CD4-positive, alpha-beta T cell treated with Interleukin-21 for 1 hour (primary cell): ENCODE data around the gene UBE2D1.
A peak's percentile ranks its signal among the peaks of the same experiment; 100 is the strongest.

Experiments
- DNase-seq: peaks from one replicate; pipeline ENCODE4 v3.0.0-alpha.2; 2020

UBE2D1 gene

DNA sequence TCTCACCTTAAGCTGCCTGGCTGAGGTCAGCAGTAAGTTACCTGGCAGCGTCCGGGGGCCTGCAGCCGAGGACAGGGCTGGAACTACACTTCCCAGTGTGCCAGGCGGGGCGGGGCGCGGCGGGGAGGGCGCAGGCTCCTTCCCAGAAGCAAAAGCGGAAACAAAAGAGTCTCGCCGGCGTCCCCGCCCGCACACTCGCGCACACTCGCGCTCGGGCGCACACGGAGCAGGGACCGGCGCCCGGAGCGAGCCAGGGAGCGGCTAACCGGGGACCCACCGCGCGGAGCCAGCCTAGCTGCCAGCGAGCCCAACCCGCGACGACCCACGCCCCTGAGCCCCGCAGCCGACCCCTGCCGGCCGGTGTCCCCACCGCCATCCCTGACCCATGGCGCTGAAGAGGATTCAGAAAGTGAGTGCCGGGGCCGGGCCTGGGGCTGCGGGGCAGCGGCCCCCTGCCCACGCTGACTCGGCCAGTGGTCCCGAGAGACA, at the start of gene UBE2D1:
TSS of gene UBE2D1 (plus strand) at position 190 of the 489 bp plus-strand sequence. CDS start at position 386, 196 bp downstream.
- peak; percentile 83 for DNase-seq

DNA sequence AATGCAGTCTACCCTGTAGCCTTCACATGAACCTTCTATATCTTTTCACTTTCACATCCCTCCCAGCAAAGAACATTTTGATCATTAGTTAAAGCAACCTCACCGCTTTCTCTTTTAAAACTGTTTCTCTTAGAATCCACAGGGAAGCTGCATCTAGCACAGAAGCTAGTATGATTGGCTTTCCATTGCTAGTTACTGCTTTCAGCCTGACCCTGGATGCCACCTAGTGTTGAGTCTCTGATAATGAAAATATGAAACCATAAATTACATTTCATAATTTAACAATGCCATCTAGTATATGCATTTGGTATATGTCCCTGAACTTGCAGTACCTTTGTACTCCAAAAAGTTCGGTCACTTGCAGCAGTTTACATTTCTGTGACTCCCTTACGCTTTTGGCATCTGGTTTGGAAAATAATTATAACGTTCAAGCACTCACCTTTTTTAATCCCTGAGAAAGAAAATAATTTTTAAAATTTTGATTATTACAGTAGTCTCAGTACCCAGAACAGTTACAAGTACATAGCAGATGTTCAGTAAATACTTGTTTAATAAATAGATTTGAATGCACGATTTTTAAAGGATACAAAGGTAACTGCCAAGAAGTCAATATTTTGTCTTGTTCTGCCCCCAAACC, 43.1 kb upstream of the UBE2D1 start:
- DNase-seq: peak; percentile 61

DNA sequence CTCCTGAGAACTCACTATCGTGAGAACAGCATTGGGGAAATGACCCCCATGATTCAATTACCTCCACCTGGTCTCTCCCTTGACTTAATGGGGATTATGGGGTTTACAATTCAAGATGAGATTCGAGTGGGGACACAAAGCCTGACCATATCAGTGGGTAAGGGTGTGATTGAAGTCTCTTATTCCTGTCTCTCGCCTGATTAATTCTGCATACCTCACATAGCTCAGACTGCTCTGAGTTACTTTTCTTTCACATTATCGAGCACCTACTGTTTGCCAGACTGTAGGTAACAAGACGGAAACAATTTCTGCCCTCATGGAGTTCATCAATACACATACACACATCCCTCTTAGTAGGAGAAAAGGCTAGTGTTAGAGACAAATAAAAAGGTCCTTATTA, 40.8 kb upstream of the UBE2D1 start:
- no peak for DNase-seq

DNA sequence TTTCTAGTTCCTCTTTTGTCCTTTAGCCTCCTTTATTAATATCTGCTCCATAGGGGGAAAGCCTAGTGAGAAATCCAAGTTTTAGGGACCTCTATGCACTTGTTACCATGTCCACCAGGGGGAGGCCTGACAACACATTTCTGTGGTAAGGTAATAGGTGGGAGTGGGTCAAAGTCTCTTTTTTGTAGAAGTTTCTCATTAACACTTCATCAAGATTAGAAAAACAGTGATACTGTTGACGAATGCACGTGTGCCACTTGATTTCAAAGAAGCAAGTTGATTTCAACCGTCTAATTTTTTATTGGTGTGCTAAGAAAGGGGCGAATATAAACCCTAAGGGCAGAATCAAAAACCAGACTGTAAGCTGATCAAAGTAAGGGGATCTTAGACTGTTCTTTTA, 35.2 kb upstream of the UBE2D1 start:
- DNase-seq: peak; percentile 53

DNA sequence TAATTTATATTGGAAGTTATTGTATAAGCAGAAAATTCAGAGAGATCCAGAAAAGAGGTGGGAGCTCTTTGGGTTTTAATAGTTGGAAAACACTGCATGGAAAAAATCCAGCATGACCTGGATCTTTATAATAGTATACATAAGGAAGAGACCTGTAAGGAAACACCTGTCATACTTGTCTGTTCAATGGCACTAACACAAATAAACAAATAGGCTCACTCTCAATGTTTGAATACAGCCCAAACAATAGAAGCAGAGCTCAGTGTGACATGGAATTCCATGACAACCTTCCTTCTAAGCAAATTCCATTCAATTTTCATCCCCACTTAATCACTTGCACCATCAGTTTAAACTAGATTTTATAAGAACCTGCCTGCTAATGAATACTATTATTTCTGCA, 34.1 kb upstream of the UBE2D1 start:
- DNase-seq: no peak

DNA sequence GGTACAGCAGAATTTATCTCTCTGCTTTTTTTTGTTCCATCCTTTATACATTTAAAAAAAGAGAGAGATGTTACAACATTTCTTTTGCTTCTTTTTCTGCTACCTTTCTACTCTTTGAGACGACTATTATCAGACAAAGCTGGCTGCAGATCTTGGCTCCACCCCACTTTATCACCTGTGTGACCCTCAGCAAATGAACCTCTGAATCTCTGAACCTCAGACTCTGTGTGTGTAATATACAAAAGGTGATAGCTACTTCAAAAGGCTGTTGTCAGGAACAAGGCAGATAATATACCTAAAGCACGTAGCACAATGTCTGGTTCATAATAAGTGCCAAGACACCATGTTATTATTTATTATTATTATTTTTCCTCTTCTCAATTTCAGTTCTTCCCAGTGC, 32.6 kb upstream of the UBE2D1 start:
- no peak for DNase-seq

DNA sequence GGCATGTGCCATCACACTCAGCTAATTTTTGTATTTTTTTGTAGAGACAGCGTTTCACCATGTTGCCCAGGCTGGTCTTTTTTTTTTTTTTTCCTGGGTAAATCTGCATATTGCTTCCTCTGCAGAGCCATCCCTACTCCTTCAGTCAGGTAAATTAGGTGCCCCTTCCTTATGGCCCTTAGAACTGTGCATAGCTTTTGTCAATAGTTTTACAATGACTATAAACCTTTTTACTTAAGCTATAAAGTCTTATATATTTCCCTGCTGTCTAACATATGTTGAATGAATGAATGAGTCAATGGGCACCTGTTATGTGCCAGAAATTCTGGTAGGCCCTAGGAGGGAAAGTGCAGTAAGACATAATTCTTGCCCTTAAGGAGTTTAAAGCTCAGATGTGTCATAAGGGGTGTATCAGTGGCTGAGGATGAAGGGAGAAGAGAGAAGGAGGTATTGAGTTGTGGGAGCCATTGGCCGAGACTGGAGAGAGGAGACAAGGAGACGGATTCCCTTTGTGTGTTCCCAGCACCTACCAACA, 30.6 kb upstream of the UBE2D1 start:
- no peak for DNase-seq

DNA sequence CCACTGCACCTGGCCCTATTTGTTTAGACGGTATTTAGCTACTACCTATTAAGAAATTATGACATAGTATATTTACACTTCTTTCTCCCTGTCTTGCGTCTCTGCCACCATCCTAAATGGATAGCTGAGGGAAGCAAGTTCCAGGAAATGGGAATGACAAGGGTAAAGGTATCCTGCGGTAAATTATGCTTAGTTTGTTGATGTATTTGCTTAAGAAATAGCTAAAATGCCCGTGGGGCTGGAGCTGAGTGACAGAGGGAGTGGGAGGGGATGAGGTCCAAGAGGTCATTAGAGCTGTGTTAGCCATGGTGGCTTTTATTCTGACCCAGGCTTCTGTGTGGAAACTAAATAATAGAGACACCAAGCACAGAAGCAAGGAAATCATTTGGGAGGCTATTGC, 29.0 kb upstream of the UBE2D1 start:
- no peak for DNase-seq

DNA sequence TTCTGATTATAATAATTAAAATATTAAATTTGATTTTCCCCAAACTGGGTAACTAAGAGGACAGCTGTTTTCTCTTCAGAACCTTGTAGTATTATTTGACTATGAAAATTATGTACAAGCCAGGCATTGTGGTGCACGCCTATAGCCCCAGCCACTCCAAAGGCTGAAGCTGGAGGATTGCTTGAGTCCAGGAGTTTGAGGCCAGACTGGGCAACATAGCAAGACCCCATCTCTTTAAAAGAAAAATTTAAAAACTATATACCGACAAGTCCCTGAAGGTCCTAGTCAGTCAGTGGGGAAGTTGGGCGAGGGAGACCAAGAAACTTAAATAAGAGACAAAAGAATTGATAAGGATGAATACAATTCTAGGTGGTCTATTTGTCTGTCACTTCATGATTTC, 27.1 kb upstream of the UBE2D1 start:
- DNase-seq: no peak

DNA sequence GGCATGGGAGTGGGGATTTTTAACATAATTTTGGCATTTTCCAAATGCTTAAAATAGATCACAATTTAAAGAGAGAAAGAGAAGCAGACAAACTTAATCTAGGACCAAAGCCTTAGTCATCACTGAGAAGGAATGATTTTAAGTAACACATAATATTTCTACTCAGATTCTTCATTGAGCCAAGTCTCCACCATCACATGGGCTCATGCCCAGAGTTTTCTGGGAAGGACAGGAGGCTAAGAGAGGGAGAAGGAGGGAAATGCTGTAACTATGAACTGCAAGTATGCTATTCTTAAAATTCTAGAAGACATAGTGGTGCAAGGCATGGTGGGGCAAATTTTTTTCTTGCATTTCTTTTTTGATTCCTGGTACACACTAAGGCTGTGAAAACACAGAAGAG, 23.8 kb upstream of the UBE2D1 start:
- DNase-seq: no peak

DNA sequence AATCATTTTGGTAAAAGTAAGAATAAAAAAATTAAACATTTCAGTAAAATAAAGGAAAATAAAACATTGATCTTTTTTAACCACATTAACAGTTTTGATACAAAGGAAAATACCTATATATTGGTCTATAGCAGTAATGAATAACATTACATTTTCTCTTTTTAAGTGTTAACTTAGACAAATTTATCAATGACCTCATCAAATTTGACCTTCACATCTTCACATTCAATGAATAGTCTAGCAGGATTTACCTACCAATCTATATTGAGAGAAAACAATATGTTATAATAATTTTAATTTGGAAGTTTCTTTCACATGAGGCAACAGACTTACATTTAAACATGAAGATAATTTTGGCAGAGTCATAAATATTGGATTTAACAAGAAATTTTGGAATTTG, 17.9 kb upstream of the UBE2D1 start:
- no peak for DNase-seq

DNA sequence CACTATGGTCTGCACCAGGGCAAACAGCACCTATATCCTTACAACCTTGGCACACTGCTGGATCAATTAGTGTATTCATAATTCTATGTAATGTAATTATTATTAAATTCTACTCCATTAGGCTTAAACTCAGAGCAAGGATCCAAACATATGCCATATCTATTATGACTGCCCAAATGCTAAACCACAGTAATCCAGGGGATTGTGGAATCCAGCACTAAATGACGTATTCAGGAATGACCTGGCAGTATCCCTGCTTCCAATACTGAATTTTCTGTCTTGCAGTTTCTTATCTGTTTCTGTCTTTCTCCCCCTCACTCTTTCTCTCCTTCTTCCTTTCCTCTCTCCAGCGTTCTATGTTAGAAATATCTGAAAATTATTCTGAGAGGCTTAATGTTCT, 16.5 kb upstream of the UBE2D1 start:
- DNase-seq: no peak

DNA sequence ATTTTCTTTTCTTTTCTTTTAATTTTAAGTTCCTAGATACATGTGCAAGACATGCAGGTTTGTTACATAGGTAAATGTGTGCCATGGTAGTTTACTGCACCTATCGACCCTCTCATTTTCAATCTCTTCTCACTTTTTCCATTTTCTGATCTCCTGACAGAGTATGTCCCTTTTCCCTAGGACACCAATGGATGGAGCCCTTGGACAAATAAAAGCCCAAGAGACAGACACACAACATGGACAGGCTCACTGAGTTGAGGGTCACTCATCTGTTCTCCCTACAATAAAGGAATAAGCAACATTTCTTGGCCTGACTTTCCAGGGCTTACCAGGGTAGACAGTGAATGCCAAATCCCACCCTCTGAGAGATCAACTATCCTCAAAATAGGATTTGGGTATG, 15.2 kb upstream of the UBE2D1 start:
- no peak for DNase-seq

DNA sequence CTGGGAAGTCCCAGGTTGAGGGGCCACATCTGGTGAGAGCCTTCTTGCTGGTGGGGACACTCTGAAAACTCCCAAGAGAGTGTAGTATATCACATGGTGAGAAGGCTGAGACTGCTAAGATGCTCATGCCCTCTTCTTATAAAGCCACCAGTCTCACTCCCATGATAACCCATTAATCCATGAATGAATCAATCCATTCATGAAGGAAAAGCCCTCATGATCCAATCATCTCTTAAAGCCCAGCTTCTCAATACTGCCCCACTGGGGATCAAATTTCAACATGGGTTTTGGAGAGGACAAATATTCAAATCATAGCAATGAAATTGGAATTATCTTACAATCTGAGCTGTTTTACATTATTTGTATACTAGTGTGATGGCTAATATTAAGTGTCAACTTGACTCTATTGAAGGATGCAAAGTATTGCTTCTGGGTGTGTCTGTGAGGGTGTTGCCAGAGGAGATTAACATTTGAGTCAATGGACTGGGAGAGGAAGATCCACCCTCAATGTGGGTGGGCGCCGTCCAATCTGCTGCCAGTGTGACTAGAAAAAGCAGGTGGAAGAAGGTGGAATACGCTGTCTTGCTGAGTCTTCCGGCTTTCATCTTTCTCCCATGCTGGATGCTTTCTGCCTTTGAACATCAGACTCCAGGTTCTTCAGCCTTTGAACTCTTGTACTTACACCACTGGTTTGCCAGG, 14.3 kb upstream of the UBE2D1 start:
- no peak for DNase-seq

DNA sequence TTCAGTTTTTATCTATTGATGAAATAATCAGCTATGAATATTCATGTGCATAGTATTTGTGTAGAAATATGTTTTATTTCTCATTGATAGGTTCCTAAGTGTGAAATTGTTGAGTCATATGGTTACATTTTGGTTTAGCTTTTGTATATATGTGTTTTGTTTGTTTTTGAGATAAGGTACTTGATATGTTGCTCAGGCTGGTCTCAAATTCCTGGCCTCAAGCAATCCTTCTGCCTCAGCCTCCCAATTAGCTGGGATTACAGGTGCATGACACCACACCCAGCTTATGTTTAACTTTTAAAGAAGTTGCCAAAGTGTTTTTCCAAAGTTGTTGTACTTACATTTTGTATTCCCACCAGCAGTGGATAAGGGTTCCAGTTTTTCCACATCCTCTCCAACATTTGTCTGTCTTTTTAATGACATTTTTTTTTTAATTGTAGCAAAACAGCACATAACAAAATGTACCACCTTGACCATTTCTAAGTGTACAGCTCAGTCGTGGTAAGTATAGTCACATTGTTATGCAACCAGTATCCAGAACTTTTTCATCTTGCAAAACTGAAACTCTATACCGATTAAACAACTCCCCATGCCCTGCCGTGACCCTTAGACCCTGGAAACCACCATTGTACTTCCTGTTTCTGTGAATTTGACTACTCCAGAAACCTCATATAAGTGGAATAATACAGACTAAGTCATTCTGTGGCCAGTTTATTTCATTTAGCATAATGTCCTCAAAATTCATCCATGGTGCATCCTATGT, 12.6 kb upstream of the UBE2D1 start:
- peak; percentile 27 for DNase-seq

DNA sequence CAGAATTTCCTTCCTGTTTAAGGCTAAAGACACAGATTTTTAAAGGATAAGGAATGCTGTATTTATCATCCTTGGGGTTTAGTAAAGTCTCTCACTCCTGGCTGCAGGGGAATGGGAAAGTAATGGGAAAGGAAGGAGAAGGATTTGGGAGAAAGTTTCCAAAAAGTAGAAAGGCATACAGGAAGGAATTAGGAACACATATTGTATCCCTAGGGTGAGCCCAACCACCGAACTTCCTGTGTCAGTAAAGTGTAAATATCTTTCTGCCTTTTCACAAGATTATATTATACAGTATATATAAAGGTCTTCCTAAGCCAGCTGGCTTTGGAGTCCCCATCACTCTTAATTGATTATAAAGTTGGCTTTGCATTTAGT, 12.0 kb upstream of the UBE2D1 start:
- DNase-seq: no peak

DNA sequence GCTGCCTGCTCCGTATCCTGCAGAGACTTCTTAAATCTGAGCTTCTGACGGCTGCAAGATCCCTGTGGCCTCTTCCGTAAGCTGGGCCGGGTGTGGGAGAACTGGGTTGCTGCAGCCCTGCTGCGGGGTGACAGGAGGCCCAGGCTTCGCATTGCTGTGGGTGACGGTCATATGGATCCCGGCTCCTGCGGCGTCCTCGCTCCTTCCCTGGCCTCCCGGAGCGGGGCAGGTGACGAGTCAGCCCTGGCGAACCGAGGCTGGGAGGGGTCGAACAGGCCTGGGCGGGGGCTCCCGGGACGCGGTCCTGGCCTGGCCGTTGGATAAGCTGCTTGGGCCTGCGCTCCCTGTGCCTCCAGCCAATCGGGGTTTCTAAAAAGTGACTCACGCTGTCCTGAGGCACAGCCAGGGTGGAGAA, 7.8 kb upstream of the UBE2D1 start:
- DNase-seq: no peak

DNA sequence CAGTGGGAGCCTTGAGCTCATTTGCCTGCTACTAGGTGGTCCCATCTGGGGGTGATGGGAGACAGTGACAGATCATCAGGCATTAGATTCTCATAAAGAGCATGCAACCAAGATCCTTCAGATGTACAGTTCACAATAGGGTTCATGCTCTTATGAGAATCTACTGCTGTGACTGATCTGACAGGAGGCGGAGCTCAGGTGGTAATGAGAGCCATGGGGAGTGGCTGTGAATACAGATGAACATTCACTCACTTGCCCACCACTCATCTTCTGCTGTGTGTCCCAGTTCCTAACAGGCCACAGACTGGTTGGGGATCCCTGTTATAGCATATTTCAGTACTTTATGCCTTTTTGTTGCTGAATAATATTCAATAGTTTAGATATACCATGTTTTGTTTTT, 6.6 kb upstream of the UBE2D1 start:
- DNase-seq: no peak

DNA sequence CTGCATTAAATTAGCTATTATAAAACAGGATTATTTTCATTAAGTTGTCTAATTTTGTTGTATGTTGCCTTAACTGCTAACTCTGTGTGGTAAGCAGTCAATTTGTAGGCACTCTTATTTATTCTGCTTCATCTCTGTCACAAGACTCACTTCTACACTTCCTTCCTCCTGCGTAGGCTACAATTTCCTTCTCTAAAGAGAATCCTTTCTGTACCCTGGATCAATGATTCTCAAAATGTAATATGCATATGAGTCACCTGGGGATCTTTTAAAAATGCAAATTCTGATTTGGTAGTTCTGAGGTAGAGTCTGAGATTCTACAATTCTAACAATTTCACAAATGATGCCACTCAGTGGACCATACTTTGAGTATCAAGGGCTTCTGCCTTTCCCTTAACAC, 4.4 kb upstream of the UBE2D1 start:
- DNase-seq: no peak

DNA sequence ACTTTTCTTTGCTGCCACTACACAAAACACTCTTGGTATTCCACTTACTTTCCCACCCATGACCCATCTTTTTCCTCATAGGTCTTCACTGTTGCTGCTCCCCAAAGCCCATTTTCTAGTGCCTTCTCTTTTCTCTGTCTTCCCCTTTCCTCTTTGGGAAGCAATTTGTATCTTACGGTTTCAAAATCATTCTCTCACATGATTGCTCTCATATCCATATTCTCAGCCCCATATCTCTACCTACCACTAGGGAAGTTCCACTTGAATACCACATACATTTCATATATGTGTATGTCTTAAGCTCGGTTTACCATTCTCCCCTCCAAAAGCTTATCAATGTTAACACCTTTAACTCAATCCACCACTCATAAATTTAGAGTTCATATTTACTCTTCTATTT, 3.2 kb upstream of the UBE2D1 start:
- no peak for DNase-seq

DNA sequence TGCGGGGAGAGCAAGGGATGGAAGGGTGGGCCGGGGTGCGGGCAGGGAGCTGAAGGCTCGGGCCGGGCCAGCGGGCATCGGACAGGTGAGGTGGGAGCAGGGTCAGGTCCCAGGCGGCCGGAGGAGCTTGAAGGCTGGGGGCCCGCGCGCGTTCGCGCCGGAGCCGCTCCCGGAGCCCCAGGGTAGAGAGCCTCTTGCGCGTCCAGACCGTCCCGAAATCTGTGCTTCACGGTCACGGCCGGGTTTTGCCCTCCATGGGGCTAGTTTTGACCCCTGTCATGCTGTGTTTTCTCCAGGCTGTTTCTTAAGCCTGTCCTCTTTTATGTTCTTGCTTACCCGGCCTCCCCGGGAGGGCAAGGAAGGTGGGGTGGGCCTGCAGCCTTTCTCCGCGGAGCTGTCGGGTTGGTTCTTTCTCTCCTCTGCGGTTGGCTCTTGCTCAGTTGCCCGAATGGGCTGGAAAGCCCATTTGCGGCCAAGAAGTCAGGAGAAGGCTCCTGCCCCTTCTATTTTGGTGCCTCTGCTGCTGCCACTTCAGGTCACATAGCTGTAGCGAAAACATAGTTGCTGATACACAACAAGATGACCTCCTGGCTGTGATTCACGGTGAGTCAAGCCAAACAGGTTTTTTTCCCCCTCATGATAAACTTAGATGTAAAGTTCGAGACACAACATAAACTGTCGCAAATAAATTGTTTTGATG, 650 bp downstream of the UBE2D1 start:
- DNase-seq: peak; percentile 4

DNA sequence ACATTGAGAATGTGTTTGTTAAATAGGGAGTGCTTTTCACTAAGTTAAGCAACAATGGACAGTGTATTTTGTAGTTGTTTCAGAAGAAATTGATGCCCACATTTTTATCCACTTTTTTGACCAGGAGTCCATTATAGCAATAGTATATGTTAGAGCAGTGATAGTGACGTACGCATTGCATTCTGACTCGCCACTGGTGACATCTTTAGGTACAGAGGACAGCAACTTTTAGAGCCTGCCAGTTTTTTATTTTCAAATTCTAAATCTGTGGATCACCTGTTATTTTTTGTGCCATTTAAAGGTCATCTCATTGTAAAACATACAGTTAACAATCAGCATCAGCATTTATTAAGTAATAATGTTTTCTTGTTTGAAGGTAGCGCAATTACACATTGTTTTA, 1.4 kb downstream of the UBE2D1 start:
- no peak for DNase-seq

DNA sequence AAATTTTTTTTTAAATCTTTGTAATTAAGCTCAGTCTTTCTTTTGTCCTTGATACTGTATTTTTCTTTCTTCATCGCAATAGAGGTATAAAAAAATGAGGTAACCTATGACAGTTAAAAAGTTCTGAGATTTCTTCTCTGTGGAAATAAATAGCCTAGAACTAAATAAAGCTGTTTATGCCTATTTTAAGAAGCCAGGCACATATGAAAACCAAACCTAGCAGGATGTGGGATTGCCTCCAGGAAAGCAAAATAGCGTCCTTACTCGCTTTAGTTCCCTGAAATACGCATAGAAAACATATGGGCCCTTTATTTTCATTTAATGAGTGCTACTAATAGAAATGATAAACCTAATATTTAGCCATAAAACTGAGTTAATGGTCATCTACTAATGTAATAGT, 6.6 kb downstream of the UBE2D1 start:
- DNase-seq: no peak
